Upper lobe of left lung (tissue), 4 donors: ENCODE measurements around the gene NCF2.

Experiments used
- EP300 ChIP-seq, 4 donors: sonication (generic); formaldehyde crosslinking; IDR thresholded peaks; one replicate each; pipeline ENCODE4 v1.5.1; 2017; ENCODE audit warnings: antibody characterized with exemption in 4 of 4, control low read depth in 2 of 4
- POLR2A ChIP-seq, 4 donors: fragments of 450-650 bp; IDR thresholded peaks; one replicate each; pipeline ENCODE4 v1.5.1; 2016 to 2017; ENCODE audit warnings: antibody characterized with exemption in 4 of 4, mild to moderate bottlenecking in 2 of 4
- POLR2AphosphoS5 ChIP-seq, 2 donors: sonication (generic); formaldehyde crosslinking; IDR thresholded peaks; one replicate each; pipeline ENCODE4 v1.5.1; 2017; ENCODE audit warnings: antibody characterized with exemption in 2 of 2
- TF ChIP-seq, protein P1 (sequence below), 6 experiments: fragments of 450-650 bp in 4 of 6; fragments of 200-600 bp in 2 of 6; sonication (generic) in 2 of 6; IDR thresholded peaks; one replicate each; pipeline ENCODE4 v1.5.1; 2016 to 2019; ENCODE audit warnings: antibody characterized with exemption in 6 of 6

DNA sequence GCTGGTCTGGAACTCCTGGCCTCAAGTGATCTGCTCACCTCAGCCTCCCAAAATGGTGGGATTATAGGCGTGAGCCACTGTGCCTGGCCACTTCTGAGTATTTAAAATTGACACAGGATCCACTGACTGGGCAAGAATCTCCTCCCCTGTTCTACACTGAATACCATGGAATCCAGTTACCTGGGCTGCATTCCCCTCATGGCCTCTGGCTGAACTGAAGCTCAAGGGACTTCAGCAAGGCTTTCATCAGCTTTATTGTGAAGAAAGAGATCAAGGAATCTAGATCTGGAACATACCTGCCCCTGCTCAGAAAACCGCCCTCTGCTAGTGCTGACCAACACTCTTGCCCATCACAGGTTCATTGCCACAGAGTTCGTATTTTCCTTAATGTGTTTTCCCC is 20.5 kb downstream of the NCF2 start:
- TF ChIP-seq, protein P1, sequence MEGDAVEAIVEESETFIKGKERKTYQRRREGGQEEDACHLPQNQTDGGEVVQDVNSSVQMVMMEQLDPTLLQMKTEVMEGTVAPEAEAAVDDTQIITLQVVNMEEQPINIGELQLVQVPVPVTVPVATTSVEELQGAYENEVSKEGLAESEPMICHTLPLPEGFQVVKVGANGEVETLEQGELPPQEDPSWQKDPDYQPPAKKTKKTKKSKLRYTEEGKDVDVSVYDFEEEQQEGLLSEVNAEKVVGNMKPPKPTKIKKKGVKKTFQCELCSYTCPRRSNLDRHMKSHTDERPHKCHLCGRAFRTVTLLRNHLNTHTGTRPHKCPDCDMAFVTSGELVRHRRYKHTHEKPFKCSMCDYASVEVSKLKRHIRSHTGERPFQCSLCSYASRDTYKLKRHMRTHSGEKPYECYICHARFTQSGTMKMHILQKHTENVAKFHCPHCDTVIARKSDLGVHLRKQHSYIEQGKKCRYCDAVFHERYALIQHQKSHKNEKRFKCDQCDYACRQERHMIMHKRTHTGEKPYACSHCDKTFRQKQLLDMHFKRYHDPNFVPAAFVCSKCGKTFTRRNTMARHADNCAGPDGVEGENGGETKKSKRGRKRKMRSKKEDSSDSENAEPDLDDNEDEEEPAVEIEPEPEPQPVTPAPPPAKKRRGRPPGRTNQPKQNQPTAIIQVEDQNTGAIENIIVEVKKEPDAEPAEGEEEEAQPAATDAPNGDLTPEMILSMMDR (IDR thresholded peaks at IDR 0.05): no peak
- TF ChIP-seq POLR2A (IDR thresholded peaks at IDR 0.05) (no peak), EP300 (IDR thresholded peaks at IDR 0.05) (no peak), POLR2AphosphoS5 (IDR thresholded peaks at IDR 0.05) (no peak)
